Neuronal stem cell (in vitro differentiated cells): ENCODE data around the gene HOPX.

Experiments
- DNase-seq: peaks from one replicate; pipeline ENCODE4 v3.0.0-alpha.2; 2013; ENCODE audit warnings: low spot score
- H2AFZ ChIP-seq: one replicate; pipeline ENCODE4 v1.6.1; 2013; ENCODE audit warnings: mild to moderate bottlenecking, low read length, inconsistent platforms
- H2AK5ac ChIP-seq: 2 replicates; pipeline ENCODE4 v1.6.1; 2013; ENCODE audit warnings: low read depth, mild to moderate bottlenecking, inconsistent platforms, low read length, moderate library complexity, mixed read lengths
- H2BK120ac ChIP-seq: 2 replicates; pipeline ENCODE4 v1.6.1; 2013; ENCODE audit warnings: low read depth, mild to moderate bottlenecking, inconsistent platforms, low read length, moderate library complexity, mixed read lengths
- H2BK12ac ChIP-seq: one replicate; pipeline ENCODE4 v1.6.1; 2013; ENCODE audit warnings: low read length, inconsistent platforms
- H2BK15ac ChIP-seq: 2 replicates; pipeline ENCODE4 v1.6.1; 2013; ENCODE audit warnings: mild to moderate bottlenecking, low read length, inconsistent platforms, mixed read lengths
- H2BK5ac ChIP-seq: one replicate; pipeline ENCODE4 v1.6.1; 2013; ENCODE audit warnings: inconsistent platforms, mild to moderate bottlenecking, low read length, moderate library complexity
- H3K14ac ChIP-seq: one replicate; pipeline ENCODE4 v1.6.1; 2013; ENCODE audit warnings: low read length, inconsistent platforms
- H3K18ac ChIP-seq: 2 replicates; pipeline ENCODE4 v1.6.1; 2013; ENCODE audit warnings: low read length, inconsistent platforms
- H3K23ac ChIP-seq: 2 replicates; pipeline ENCODE4 v1.6.1; 2013; ENCODE audit warnings: low read depth, mild to moderate bottlenecking, mixed read lengths, low read length, inconsistent platforms; ENCODE audit not compliant: poor library complexity
- H3K27ac ChIP-seq: replicated peaks from 3 replicates; pipeline ENCODE4 v1.5.1; 2013; ENCODE audit warnings: low read length, inconsistent platforms
- H3K27me3 ChIP-seq, 3 experiments: 2 replicates each; pipeline ENCODE4 v1.6.1; 2013; ENCODE audit warnings: low read length in 3 of 3, mild to moderate bottlenecking in 2 of 3, inconsistent platforms in 1 of 3, low read depth in 1 of 3, mixed read lengths in 1 of 3, moderate library complexity in 1 of 3; ENCODE audit not compliant: control insufficient read depth in 3 of 3, insufficient read depth in 3 of 3
- H3K36me3 ChIP-seq, 2 donors: replicated peaks in 1 of 2; 2 replicates each; pipeline ENCODE4 v1.6.1; 2013; ENCODE audit warnings: low read length in 2 of 2; ENCODE audit not compliant: control insufficient read depth in 2 of 2, insufficient read depth in 2 of 2
- H3K4ac ChIP-seq: 2 replicates; pipeline ENCODE4 v1.6.1; 2013; ENCODE audit warnings: inconsistent platforms, mild to moderate bottlenecking, low read length, moderate library complexity
- H3K4me1 ChIP-seq, 2 donors: 1 replicate in 1 of 2; 2 replicates in 1 of 2; pipeline ENCODE4 v1.6.1; 2013; ENCODE audit warnings: low read length in 2 of 2, low read depth in 1 of 2; ENCODE audit not compliant: control insufficient read depth in 2 of 2, insufficient read depth in 1 of 2
- H3K4me2 ChIP-seq: one replicate; pipeline ENCODE4 v1.6.1; 2013; ENCODE audit warnings: mild to moderate bottlenecking, low read length, inconsistent platforms; ENCODE audit not compliant: insufficient read depth, poor library complexity, severe bottlenecking
- H3K4me3 ChIP-seq, 2 donors: 2 replicates each; pipeline ENCODE4 v1.5.1; 2013; ENCODE audit warnings: low read length in 2 of 2, mild to moderate bottlenecking in 2 of 2, inconsistent platforms in 1 of 2, moderate library complexity in 1 of 2
- H3K79me1 ChIP-seq: one replicate; pipeline ENCODE4 v1.6.1; 2013; ENCODE audit warnings: low read depth, mild to moderate bottlenecking, inconsistent platforms, low read length, moderate library complexity
- H3K9ac ChIP-seq: one replicate; pipeline ENCODE4 v1.6.1; 2013; ENCODE audit warnings: mild to moderate bottlenecking, low read depth, low read length, inconsistent platforms; ENCODE audit not compliant: poor library complexity
- H3K9me3 ChIP-seq, 2 donors: replicated peaks in 1 of 2; 2 replicates each; pipeline versions ENCODE3 to v1.6.1; 2013; ENCODE audit warnings: low read length in 2 of 2, mild to moderate bottlenecking in 2 of 2, inconsistent platforms in 1 of 2, low read depth in 1 of 2, mixed read lengths in 1 of 2, moderate library complexity in 1 of 2; ENCODE audit not compliant: control insufficient read depth in 2 of 2, insufficient read depth in 1 of 2
- H4K8ac ChIP-seq: one replicate; pipeline ENCODE4 v1.6.1; 2013; ENCODE audit warnings: low read depth, mild to moderate bottlenecking, inconsistent platforms, low read length, moderate library complexity
- H4K91ac ChIP-seq: one replicate; pipeline ENCODE4 v1.6.1; 2013; ENCODE audit warnings: low read length, low read depth, mild to moderate bottlenecking, inconsistent platforms; ENCODE audit not compliant: poor library complexity
- WGBS, 2 donors: extraction: QIAGEN DNeasy Blood & Tissue Kit; methylation state at CpG; one replicate each; pipeline ENCODE4 v1.1.7; 2013; ENCODE audit warnings: missing lambda C conversion rate in 2 of 2, mixed read lengths in 1 of 2; ENCODE audit not compliant: insufficient read length in 2 of 2, insufficient replicate concordance in 1 of 2; ENCODE audit errors: extremely low coverage in 2 of 2; 5-methylcytosine and 5-hydroxymethylcytosine counted together

The HOPX gene

GRCh38 chr4:56684320-56685050 is 3.4 kb upstream of the HOPX start:
- Histone ChIP-seq H3K23ac (no peak overlapping the region), H2BK5ac (no peak overlapping the region), H3K18ac (no peak overlapping the region), H3K27me3 (peaks cover 0 to 9% (median 0%) of the 10 kb centered on the region in 3 experiments), H3K4ac (no peak overlapping the region), H4K91ac (no peak overlapping the region), H3K27ac (no peak overlapping the region), H2AFZ (no peak overlapping the region), H3K4me2 (no peak overlapping the region), H3K14ac (no peak overlapping the region), H3K4me1 (peaks cover 0 to 18% of the 10 kb centered on the region in 2 donors), H4K8ac (no peak overlapping the region), H2BK15ac (no peak overlapping the region), H3K9me3 (no peaks in the 10 kb centered on the region), H3K4me3 (no peak overlapping the region), H3K36me3 (no peaks in the 10 kb centered on the region), H2AK5ac (no peak overlapping the region), H3K79me1 (no peaks in the 10 kb centered on the region), H3K9ac (no peak overlapping the region), H2BK120ac (no peak overlapping the region), H2BK12ac (no peak overlapping the region)
- no peak for DNase-seq
- no CpG with 5 or more reads among the region's 4 CpGs for WGBS, 2 donors

GRCh38 chr4:56683455-56683854 is 2.4 kb upstream of the HOPX start:
- H3K23ac ChIP-seq = no peak overlapping the region
- no peak overlapping the region for H3K14ac ChIP-seq
- H3K27me3 ChIP-seq = peaks cover 0 to 9% (median 0%) of the 10 kb centered on the region in 3 experiments
- no peak overlapping the region for H2AK5ac ChIP-seq
- no peak overlapping the region for H2BK120ac ChIP-seq
- no peak overlapping the region for H3K27ac ChIP-seq
- H3K4me3 ChIP-seq = no peak overlapping the region
- no peak overlapping the region for H3K4ac ChIP-seq
- no peak overlapping the region for H2BK12ac ChIP-seq
- H2BK15ac ChIP-seq = no peak overlapping the region
- no peak overlapping the region for H4K91ac ChIP-seq
- H3K4me1 ChIP-seq = peaks cover 0 to 17% of the 10 kb centered on the region in 2 donors
- H3K18ac ChIP-seq = no peak overlapping the region
- no peak overlapping the region for H3K4me2 ChIP-seq
- no peaks in the 10 kb centered on the region for H3K36me3 ChIP-seq
- WGBS, 2 donors = no CpG with 5 or more reads among the region's 2 CpGs
- H2AFZ ChIP-seq = no peak overlapping the region
- no peak for DNase-seq
- no peak overlapping the region for H3K9ac ChIP-seq
- no peaks in the 10 kb centered on the region for H3K79me1 ChIP-seq
- no peak overlapping the region for H2BK5ac ChIP-seq
- H3K9me3 ChIP-seq = no peaks in the 10 kb centered on the region
- H4K8ac ChIP-seq = no peak overlapping the region

GRCh38 chr4:56681853-56682525 is 893 bp upstream of the HOPX start:
- Histone ChIP-seq H3K18ac (no peak overlapping the region), H3K14ac (no peak overlapping the region), H2AK5ac (no peak overlapping the region), H3K9ac (no peak overlapping the region), H3K36me3 (no peaks in the 10 kb centered on the region), H2BK5ac (no peak overlapping the region), H3K4ac (no peak overlapping the region), H3K4me2 (no peak overlapping the region), H3K4me1 (peaks cover 0 to 15% of the 10 kb centered on the region in 2 donors), H3K27me3 (peaks cover 0 to 9% (median 0%) of the 10 kb centered on the region in 3 experiments), H3K27ac (no peak overlapping the region), H2BK12ac (no peak overlapping the region), H4K8ac (no peak overlapping the region), H3K79me1 (no peaks in the 10 kb centered on the region), H3K23ac (no peak overlapping the region), H2BK120ac (no peak overlapping the region), H4K91ac (no peak overlapping the region), H2AFZ (no peak overlapping the region), H2BK15ac (no peak overlapping the region), H3K4me3 (no peak overlapping the region), H3K9me3 (no peaks in the 10 kb centered on the region)
- no peak for DNase-seq
- no CpG with 5 or more reads among the region's 12 CpGs for WGBS, 2 donors

- DNase-seq = no peak
- Histone ChIP-seq H3K4me3 (no peak overlapping the region), H3K79me1 (no peaks in the 10 kb centered on the region)
Observed at GRCh38 chr4:56680266-56680665, 830 bp downstream of the HOPX start.

More at GRCh38 chr4:56680266-56680665, 830 bp downstream of the HOPX start:
- Histone ChIP-seq H2BK15ac (no peak overlapping the region), H3K27me3 (peaks cover 0 to 9% (median 0%) of the 10 kb centered on the region in 3 experiments), H4K91ac (no peak overlapping the region), H2AK5ac (no peak overlapping the region), H3K9me3 (no peaks in the 10 kb centered on the region), H3K23ac (no peak overlapping the region), H3K9ac (no peak overlapping the region), H2BK12ac (no peak overlapping the region), H3K14ac (no peak overlapping the region), H3K4me2 (no peak overlapping the region), H3K4ac (no peak overlapping the region), H4K8ac (no peak overlapping the region), H3K36me3 (no peaks in the 10 kb centered on the region), H3K4me1 (peaks cover 0 to 13% of the 10 kb centered on the region in 2 donors), H2BK120ac (no peak overlapping the region), H3K18ac (no peak overlapping the region), H2AFZ (no peak overlapping the region), H2BK5ac (no peak overlapping the region), H3K27ac (no peak overlapping the region)
- no CpG with 5 or more reads among the region's 1 CpG for WGBS, 2 donors
